Liver (tissue), 9 donors: Measurements from ENCODE around the gene PLXNB2. TPM values are rescaled to one million over a fixed set of nuclear protein-coding genes. Genes with fewer than 3 reads are reported as not detected.

ENCODE experiments used
- DNase-seq: peaks from one replicate; pipeline ENCODE4 v3.0.0-alpha.2; 2017; ENCODE audit warnings: low spot score
- H3K27ac ChIP-seq, 2 donors: one replicate each; pipeline ENCODE4 v1.7.0; 2013; ENCODE audit warnings: inconsistent platforms in 2 of 2, low read length in 2 of 2, control low read depth in 1 of 2, low read depth in 1 of 2, mild to moderate bottlenecking in 1 of 2
- H3K27me3 ChIP-seq, 4 donors: one replicate each; pipeline versions ENCODE4 v1.6.1 to v1.7.0; 2013; ENCODE audit warnings: low read length in 3 of 4, inconsistent platforms in 1 of 4, mild to moderate bottlenecking in 1 of 4, moderate library complexity in 1 of 4; ENCODE audit not compliant: control insufficient read depth in 4 of 4, insufficient read depth in 4 of 4
- H3K36me3 ChIP-seq, 4 donors: one replicate each; pipeline versions ENCODE4 v1.6.1 to v1.7.0; 2013; ENCODE audit warnings: low read length in 3 of 4, mild to moderate bottlenecking in 3 of 4, low read depth in 1 of 4, moderate library complexity in 1 of 4; ENCODE audit not compliant: control insufficient read depth in 4 of 4, insufficient read depth in 3 of 4
- H3K4me1 ChIP-seq, 4 donors: one replicate each; pipeline versions ENCODE4 v1.6.1 to v1.7.0; 2013; ENCODE audit warnings: low read length in 3 of 4, mild to moderate bottlenecking in 3 of 4, moderate library complexity in 1 of 4; ENCODE audit not compliant: control insufficient read depth in 4 of 4, insufficient read depth in 4 of 4
- H3K4me3 ChIP-seq, 3 donors: one replicate each; pipeline versions ENCODE4 v1.6.1 to v1.7.0; 2013; ENCODE audit warnings: low read length in 3 of 3, control low read depth in 1 of 3, low read depth in 1 of 3, mild to moderate bottlenecking in 1 of 3
- H3K9ac ChIP-seq, 2 donors: one replicate each; pipeline ENCODE4 v1.7.0; 2013; ENCODE audit warnings: low read length in 2 of 2, mild to moderate bottlenecking in 2 of 2, moderate library complexity in 2 of 2, control low read depth in 1 of 2, low read depth in 1 of 2
- H3K9me3 ChIP-seq, 4 donors: one replicate each; pipeline versions ENCODE4 v1.6.1 to v1.7.0; 2013; ENCODE audit warnings: low read length in 3 of 4; ENCODE audit not compliant: control insufficient read depth in 4 of 4
- ATF3 ChIP-seq: IDR thresholded peaks from 2 replicates; pipeline ENCODE4 v1.6.1; 2016; ENCODE audit warnings: antibody characterized with exemption
- CTCF ChIP-seq: fragments of 150-350 bp; IDR thresholded peaks from 2 replicates; pipeline ENCODE4 v1.5.1; 2017; ENCODE audit warnings: improper control_type of control experiment, low read depth, low read length; ENCODE audit not compliant: missing input control
- EGR1 ChIP-seq, 2 donors: IDR thresholded peaks; 2 replicates each; pipeline ENCODE4 v1.6.1; 2016 to 2018; ENCODE audit warnings: antibody characterized with exemption in 2 of 2, low read depth in 2 of 2
- FOXA1 ChIP-seq: IDR thresholded peaks from 2 replicates; pipeline ENCODE4 v1.6.1; 2016; ENCODE audit warnings: antibody characterized with exemption
- GABPA ChIP-seq, 2 donors: IDR thresholded peaks in 1 of 2; conservative IDR thresholded peaks in 1 of 2; 2 replicates each; pipeline ENCODE4 v1.6.1; 2016; ENCODE audit warnings: antibody characterized with exemption in 2 of 2, mild to moderate bottlenecking in 1 of 2, moderate library complexity in 1 of 2
- HNF4A ChIP-seq, 2 donors: conservative IDR thresholded peaks; 2 replicates each; pipeline ENCODE4 v1.6.1; 2016; ENCODE audit warnings: antibody characterized with exemption in 2 of 2, mild to moderate bottlenecking in 2 of 2
- HNF4G ChIP-seq: IDR thresholded peaks from 2 replicates; pipeline ENCODE4 v1.6.1; 2016; ENCODE audit warnings: antibody characterized with exemption
- JUND ChIP-seq, 2 donors: IDR thresholded peaks; 2 replicates each; pipeline ENCODE4 v1.6.1; 2016; ENCODE audit warnings: antibody characterized with exemption in 2 of 2
- MAX ChIP-seq: IDR thresholded peaks from 2 replicates; pipeline ENCODE4 v1.6.1; 2016; ENCODE audit warnings: antibody characterized with exemption
- RAD21 ChIP-seq, 2 donors: IDR thresholded peaks; 2 replicates each; pipeline ENCODE4 v1.6.1; 2016; ENCODE audit warnings: antibody characterized with exemption in 2 of 2, mild to moderate bottlenecking in 2 of 2
- REST ChIP-seq: IDR thresholded peaks from 2 replicates; pipeline ENCODE4 v1.6.1; 2016; ENCODE audit warnings: antibody characterized with exemption, mild to moderate bottlenecking
- RXRA ChIP-seq, 2 donors: IDR thresholded peaks; 2 replicates each; pipeline ENCODE4 v1.6.1; 2017 to 2018; ENCODE audit warnings: antibody characterized with exemption in 2 of 2, mild to moderate bottlenecking in 1 of 2
- SP1 ChIP-seq: IDR thresholded peaks from 2 replicates; pipeline ENCODE4 v1.6.1; 2018; ENCODE audit warnings: antibody characterized with exemption, mild to moderate bottlenecking
- TAF1 ChIP-seq: conservative IDR thresholded peaks from 2 replicates; pipeline ENCODE4 v1.6.1; 2016; ENCODE audit warnings: antibody characterized with exemption, mild to moderate bottlenecking
- YY1 ChIP-seq: IDR thresholded peaks from 2 replicates; pipeline ENCODE4 v1.6.1; 2016; ENCODE audit warnings: antibody characterized with exemption, mild to moderate bottlenecking
- ZBTB33 ChIP-seq: IDR thresholded peaks from 2 replicates; pipeline ENCODE4 v1.6.1; 2016; ENCODE audit warnings: antibody characterized with exemption
- WGBS: extraction: QIAGEN DNeasy Blood & Tissue Kit; methylation state at CpG from one replicate; pipeline ENCODE4 v1.1.7; 2013; 5-methylcytosine and 5-hydroxymethylcytosine counted together
- polyA plus RNA-seq, 2 donors: library from polyadenylated mRNA; stranded (reverse) in 1 of 2; unstranded in 1 of 2; fragments of 200-250 nt in 1 of 2; fragments of >200 nt in 1 of 2; fragmentation: Nextera tagmentation in 1 of 2; extraction: Ambion mirVana in 1 of 2; gene quantifications; one replicate each; pipeline versions ENCODE4 v1.2.1 to v1.2.3, GENCODE V29; 2013 to 2015
- total RNA-seq, 2 donors: library from RNA; depleted of rRNA; stranded (reverse); fragments of >200 nt; gene quantifications; one replicate each; pipeline ENCODE4 v1.2.3, GENCODE V29; 2014
- donor health status: healthy.
- donor health status: healthy.
- donor health status: healthy.
- donor health status: healthy.
- donor health status: healthy.

PLXNB2 gene
- total and polyA plus RNA-seq, 4 donors = 28.8 to 95.7 (median 73.9) TPM

GRCh38 chr22:50255099-50255498 is 52.3 kb downstream of the PLXNB2 start:
- no peak for TF ChIP-seq ZBTB33
- no peak for TF ChIP-seq JUND (IDR thresholded peaks at IDR 0.05)
- TF ChIP-seq ATF3 = no peak
- TF ChIP-seq RAD21 (IDR thresholded peaks at IDR 0.05) = no peak
- TF ChIP-seq TAF1 = no peak
- TF ChIP-seq RXRA (IDR thresholded peaks at IDR 0.05) = no peak
- Histone ChIP-seq H3K4me1 (peaks cover 17 to 47% (median 28%) of the 10 kb centered on the region in 4 donors), H3K36me3 (peaks cover 0 to 1% (median 0%) of the 10 kb centered on the region in 4 donors), H3K27ac (no peak overlapping the region), H3K9ac (no peak overlapping the region), H3K4me3 (no peak overlapping the region), H3K9me3 (no peaks in the 10 kb centered on the region), H3K27me3 (no peaks in the 10 kb centered on the region)
- 91% methylated on average over 19 of the region's 19 CpGs for WGBS
- DNase-seq = no peak

- no peak overlapping the region for H3K27ac ChIP-seq
- H3K36me3 ChIP-seq = peaks cover 0 to 1% (median 0%) of the 10 kb centered on the region in 4 donors
- no peaks in the 10 kb centered on the region for H3K27me3 ChIP-seq
- no peak overlapping the region for H3K4me3 ChIP-seq
- peaks cover 20 to 57% (median 36%) of the 10 kb centered on the region in 4 donors for H3K4me1 ChIP-seq
- H3K9ac ChIP-seq = no peak overlapping the region
- WGBS = 76% methylated on average over 8 of the region's 8 CpGs
- DNase-seq = no peak
- TF ChIP-seq SP1 (no peak), FOXA1 (no peak), HNF4A (conservative IDR thresholded peaks at IDR 0.05) (no peak), ATF3 (no peak), HNF4G (no peak), YY1 (no peak), REST (no peak), CTCF (no peak), ZBTB33 (no peak), MAX (no peak), EGR1 (IDR thresholded peaks at IDR 0.05; ENCODE audit: low read depth in 2 of 2) (no peak), JUND (IDR thresholded peaks at IDR 0.05) (no peak), TAF1 (no peak), GABPA (IDR thresholded peaks at IDR 0.05 in 1 of 2, conservative IDR thresholded peaks at IDR 0.05 in 1 of 2) (no peak), RAD21 (IDR thresholded peaks at IDR 0.05) (no peak), RXRA (IDR thresholded peaks at IDR 0.05) (no peak)
- no peaks in the 10 kb centered on the region for H3K9me3 ChIP-seq
These were observed 53.5 kb downstream of the PLXNB2 start for GRCh38 chr22:50253941-50254340.
